HG03558 (cell line): Measurements from ENCODE around the gene IL3.

Experiments
- ATAC-seq: cut with Tn5 transposase; IDR thresholded peaks from one replicate; pipeline ENCODE4 v1.9.1; 2021; ENCODE audit warnings: moderate number of reproducible peaks; ENCODE audit not compliant: unreplicated experiment; ENCODE audit errors: extremely low read depth

Gene IL3

DNA sequence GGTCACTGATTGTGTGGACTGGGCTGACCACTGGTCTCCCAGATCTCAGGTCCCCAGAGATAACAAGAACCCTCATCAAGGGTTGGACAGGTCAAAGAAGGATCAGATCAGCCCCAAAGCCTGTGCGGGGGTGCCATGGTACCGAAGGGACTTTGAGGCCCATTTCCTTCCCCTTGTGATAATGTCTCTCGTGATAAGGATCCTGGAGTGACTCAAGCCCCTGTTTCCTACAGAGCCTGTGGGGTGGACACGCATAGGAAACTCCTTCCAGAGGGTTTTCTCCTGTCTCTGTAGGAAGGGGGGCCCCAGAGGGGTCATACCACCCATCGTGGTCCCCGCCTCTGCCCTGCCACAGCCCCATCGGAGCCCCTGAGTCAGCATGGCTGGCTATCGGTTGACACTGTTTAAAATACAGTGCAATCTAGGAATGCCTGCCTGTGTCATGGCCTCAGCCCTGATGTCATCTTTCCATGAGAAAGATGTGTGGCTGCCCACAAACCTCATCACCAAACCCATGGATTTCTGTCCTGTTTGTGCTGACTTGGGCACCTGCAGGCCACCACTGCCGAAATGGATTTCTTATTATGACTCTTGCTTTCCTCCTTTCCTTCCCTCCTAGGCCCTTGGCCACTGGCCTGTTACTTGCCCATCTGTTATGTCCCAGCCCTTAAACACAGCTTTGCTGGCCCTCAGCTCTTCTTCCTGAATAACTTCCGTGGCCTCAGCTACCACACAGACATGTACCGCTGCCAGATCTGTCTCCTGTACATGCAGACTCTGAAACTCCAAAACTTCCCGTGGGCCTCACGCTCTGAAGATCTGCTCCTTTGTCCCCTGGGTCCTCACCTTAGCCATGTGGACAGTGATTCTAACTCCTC lies 10.2 kb downstream of the IL3 start:
- ATAC-seq = no peak

DNA sequence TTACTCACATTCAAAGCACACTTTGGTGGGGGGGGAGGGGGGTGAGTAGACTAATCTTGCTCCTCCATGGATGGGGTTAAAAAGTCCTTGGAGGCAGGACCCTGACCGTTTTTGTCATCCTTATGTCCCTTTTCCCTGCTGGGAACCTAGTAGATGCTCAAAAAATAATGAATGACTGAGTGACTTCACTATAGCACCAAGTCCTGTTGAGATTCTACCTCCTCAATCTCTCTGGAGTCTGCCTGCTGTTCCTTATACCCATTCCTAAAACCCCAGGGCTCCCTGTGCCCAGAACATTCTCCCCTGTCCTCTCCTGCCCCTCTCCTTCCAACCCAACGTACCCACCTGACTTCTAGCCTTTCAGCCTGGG lies 10.9 kb downstream of the IL3 start:
- ATAC-seq = no peak

DNA sequence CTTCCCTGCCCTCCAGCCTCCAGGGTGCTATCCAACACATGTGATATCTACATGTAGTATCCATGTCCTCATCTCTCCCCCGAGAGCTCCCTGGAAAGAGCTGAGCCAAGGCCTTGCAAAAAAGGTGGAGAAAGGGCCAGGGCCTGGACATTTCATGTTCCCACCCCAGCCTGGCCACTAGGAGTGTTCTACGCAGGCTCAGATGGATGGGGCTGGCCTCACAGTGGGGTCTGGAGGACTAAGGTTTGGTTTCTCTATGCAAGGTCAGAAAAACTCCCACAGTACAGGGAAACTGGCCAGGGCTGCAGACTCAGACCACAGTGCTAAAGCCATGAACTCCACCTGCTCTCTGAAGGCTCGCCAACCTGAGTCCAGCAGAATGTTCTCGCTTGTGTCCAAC lies 11.6 kb downstream of the IL3 start:
- no peak for ATAC-seq

DNA sequence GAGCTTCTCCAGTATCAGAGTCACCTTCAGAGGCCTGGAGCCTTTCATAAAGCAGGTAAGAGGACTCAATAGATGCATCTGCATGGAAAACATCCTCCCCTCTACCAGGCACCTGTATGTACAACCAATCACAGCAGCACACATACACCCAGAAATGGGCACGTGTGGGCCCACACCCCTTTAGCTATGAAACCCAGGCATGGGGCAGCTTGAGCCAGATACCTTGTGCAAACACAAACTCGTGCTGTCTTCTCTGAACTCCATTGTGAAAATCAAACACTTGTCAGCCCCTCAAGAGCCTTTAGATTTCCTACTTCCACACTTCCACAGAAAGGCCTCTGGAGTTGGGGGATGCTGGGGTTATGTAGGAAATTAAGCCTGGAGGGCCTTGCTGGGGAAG lies 12.1 kb downstream of the IL3 start:
- no peak for ATAC-seq

DNA sequence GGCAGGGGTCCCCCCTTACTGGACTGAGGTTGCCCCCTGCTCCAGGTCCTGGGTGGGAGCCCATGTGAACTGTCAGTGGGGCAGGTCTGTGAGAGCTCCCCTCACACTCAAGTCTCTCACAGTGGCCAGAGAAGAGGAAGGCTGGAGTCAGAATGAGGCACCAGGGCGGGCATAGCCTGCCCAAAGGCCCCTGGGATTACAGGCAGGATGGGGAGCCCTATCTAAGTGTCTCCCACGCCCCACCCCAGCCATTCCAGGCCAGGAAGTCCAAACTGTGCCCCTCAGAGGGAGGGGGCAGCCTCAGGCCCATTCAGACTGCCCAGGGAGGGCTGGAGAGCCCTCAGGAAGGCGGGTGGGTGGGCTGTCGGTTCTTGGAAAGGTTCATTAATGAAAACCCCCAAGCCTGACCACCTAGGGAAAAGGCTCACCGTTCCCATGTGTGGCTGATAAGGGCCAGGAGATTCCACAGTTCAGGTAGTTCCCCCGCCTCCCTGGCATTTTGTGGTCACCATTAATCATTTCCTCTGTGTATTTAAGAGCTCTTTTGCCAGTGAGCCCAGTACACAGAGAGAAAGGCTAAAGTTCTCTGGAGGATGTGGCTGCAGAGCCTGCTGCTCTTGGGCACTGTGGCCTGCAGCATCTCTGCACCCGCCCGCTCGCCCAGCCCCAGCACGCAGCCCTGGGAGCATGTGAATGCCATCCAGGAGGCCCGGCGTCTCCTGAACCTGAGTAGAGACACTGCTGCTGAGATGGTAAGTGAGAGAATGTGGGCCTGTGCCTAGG lies 13.0 kb downstream of the IL3 start, which contains the start of gene CSF2:
TSS of gene CSF2 (plus strand) at position 559 of the 783 bp plus-strand sequence. CDS start at position 594, 35 bp downstream.
- no peak for ATAC-seq

DNA sequence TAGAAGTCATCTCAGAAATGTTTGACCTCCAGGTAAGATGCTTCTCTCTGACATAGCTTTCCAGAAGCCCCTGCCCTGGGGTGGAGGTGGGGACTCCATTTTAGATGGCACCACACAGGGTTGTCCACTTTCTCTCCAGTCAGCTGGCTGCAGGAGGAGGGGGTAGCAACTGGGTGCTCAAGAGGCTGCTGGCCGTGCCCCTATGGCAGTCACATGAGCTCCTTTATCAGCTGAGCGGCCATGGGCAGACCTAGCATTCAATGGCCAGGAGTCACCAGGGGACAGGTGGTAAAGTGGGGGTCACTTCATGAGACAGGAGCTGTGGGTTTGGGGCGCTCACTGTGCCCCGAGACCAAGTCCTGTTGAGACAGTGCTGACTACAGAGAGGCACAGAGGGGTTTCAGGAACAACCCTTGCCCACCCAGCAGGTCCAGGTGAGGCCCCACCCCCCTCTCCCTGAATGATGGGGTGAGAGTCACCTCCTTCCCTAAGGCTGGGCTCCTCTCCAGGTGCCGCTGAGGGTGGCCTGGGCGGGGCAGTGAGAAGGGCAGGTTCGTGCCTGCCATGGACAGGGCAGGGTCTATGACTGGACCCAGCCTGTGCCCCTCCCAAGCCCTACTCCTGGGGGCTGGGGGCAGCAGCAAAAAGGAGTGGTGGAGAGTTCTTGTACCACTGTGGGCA lies 13.8 kb downstream of the IL3 start:
- ATAC-seq = no peak

DNA sequence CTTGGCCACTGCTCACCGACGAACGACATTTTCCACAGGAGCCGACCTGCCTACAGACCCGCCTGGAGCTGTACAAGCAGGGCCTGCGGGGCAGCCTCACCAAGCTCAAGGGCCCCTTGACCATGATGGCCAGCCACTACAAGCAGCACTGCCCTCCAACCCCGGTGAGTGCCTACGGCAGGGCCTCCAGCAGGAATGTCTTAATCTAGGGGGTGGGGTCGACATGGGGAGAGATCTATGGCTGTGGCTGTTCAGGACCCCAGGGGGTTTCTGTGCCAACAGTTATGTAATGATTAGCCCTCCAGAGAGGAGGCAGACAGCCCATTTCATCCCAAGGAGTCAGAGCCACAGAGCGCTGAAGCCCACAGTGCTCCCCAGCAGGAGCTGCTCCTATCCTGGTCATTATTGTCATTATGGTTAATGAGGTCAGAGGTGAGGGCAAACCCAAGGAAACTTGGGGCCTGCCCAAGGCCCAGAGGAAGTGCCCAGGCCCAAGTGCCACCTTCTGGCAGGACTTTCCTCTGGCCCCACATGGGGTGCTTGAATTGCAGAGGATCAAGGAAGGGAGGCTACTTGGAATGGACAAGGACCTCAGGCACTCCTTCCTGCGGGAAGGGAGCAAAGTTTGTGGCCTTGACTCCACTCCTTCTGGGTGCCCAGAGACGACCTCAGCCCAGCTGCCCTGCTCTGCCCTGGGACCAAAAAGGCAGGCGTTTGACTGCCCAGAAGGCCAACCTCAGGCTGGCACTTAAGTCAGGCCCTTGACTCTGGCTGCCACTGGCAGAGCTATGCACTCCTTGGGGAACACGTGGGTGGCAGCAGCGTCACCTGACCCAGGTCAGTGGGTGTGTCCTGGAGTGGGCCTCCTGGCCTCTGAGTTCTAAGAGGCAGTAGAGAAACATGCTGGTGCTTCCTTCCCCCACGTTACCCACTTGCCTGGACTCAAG lies 14.6 kb downstream of the IL3 start:
- ATAC-seq = no peak

DNA sequence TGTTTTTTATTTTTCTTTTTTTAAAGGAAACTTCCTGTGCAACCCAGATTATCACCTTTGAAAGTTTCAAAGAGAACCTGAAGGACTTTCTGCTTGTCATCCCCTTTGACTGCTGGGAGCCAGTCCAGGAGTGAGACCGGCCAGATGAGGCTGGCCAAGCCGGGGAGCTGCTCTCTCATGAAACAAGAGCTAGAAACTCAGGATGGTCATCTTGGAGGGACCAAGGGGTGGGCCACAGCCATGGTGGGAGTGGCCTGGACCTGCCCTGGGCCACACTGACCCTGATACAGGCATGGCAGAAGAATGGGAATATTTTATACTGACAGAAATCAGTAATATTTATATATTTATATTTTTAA lies 15.2 kb downstream of the IL3 start:
- ATAC-seq = no peak

DNA sequence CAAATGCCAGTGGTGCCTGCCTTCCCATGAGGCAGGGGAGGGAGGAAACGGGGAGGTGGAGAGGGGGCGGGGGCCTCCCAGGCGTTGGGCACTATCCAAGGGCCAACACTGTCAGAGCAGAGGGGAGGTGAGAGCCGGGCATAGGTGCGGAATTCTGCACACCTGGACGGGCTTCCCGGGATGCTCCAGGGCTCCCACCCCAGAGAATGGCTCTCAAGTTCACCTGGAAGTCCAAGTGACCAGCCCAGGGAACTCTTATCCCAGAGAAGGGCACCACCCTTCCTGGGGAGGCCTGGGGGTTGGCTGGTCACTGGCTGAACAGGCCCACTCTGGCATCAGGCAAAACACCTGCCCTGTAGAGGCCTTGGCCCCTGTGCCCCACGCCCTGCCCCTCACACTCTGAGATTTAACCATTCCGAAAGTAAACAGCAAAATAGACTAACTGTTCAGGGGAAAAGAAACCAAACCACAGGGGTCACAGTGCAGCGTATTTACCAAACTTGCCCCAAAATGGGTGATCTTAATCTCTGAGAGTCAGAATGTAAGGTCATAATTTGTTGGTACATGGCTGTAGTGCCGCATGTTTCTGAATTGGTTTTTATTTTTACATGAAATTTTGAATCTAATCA lies 15.9 kb downstream of the IL3 start:
- ATAC-seq = no peak

DNA sequence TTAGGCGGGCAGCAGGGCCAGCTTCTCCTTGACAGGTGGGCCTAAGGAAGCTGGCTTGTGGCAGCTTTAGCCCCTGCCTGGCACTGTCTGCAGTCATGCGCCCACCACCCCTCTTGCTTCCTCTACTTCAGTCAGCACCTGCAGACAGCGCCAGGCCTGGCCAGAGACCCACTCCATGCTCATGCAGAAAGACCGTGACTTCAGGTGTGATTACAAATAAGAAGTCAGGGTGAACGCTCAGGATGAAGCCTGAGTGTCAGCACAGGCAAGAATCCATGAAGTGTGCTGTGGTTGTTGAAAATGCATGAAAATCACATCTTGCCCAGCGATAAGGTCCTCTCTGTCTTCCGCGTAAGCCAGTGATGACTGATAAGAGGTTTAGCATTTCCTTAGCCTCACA lies 16.5 kb downstream of the IL3 start:
- ATAC-seq = no peak

DNA sequence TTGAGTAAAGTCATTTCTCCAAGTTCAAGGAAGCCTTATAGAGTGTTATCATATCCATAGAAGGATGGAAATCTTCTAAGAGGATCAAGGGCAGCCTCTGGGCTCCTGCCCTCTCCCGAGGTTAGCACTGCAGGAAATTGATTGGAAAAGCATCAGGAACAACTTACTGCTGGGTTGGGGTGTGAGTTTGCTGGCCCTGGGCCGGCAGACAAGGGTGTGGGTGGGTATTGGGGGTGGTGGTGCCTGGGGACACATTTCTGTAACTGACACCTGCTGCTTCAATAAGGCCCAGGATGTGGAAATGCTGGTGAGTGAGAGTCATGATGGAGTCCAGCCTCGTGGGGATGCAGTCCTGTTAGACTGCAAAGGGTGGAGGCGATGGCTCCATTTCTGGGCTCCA lies 18.6 kb downstream of the IL3 start:
- ATAC-seq = no peak

DNA sequence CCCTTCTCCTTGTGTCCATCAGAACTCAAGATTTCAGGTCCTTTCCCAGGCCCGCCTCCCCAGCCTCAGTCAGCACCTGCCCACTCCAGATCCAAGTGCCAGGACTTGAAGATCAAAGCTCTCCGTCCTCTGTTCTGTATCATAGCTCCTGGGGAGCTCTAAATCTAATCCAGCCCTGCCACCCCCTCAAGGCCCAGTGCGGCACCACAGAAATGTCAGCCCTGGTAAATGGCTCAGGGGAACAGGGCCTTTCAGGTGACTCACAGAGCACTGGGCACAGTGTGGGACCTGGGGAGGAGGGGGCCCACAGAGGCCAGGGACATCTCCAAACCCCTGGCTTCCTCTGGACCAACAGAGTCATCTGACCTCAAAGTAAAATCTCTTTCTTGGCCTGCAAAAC lies 19.2 kb downstream of the IL3 start:
- no peak for ATAC-seq

DNA sequence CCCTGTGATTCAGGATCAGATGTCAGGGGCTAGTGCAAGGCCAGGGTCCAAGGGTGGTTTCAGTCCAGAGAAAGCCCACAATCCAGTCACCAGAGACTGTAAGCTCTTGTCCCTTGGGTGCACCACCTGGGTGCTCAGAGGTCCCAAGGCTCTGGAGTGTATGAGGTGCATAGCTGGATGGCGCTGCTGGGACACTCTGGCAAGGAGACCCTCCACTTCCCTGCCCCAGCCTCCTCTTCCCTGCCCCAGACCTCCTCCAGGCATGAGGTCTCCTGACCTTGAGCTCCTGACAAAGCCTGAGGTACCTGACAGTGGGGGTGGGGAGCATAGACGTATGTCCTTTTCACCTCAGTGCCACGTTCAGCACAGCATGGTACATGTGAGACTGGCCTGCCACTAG lies 20.1 kb downstream of the IL3 start:
- ATAC-seq = no peak

DNA sequence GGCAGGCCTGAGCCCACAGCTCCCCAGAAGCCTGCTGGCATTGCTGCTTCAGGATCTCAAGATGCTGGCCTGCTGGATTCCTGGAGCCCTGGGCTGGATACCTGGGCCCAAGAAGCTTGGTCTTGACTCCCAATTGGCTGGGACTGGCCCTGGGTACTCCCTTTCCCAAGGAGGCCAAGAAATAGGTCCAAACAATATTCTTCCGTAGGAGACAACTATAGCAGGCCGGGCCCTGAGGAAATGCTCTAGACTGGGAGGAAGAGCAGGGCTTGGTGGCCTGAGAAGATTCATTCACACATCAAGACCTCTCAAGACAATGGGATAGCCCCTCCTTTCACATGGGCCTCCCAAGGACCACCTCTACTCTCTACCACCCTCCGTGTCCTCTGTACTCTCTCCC lies 21.0 kb downstream of the IL3 start:
- ATAC-seq = no peak

DNA sequence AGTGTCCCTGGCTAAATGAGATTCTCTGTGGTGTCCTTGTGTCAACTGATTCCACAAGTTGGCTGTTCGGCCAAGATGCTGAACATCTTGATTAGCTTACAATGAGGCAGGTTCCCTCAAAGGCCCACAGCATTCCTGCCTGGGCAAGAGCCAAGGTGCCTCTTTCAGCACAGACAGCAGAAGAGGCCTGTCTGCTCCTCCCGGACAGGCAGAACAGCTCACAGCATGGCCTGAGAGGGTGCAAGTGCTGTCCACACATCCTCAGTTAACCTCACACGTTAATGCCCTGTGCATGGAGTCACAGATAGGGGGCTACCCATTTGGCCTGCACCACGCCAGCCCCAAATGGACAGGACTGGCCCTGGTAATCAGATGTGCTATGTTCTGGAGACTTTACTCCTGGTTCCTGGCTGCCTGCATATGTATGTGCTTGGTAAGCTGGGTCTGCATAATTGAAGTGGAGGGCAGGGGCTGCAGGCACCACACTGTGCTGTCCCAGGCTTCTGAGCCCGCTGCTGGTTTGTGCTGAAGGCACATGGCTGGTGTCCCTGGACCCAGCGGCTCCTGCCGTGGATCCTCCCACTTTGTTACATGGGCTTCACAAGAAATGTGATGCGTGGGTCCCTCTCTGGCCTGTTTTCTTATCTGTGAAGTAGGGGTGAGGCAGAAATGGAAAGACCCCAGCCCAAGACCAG lies 22.0 kb downstream of the IL3 start:
- no peak for ATAC-seq

DNA sequence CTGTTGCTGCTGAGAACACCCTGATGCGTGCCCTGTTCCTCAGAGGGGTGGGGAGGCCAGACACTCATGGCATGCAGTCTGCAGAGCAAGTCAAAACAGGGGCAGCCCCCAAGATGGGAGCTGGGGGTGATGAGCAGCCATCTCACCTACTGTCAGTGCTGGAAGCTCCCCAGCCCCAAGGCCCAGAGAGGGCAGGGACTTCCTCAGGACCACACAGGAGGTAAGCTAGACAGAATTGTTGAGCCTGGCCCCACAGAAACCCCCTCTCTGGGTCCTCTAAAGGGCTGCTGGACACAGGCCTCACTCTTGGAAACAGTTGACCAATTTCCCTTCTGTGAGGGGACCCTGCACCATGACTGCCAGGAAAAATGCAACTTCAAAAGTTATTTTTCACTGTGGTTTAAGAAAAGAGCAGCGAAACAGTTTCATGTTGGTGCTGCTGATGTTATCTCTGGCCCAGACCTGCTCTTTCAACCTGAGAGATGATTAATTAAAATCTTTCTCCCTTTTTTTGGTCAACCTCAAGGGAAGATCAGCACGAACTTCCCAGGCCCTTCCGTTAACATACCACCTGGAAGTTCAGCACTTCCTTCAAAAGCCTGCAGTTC lies 22.7 kb downstream of the IL3 start:
- ATAC-seq = no peak

DNA sequence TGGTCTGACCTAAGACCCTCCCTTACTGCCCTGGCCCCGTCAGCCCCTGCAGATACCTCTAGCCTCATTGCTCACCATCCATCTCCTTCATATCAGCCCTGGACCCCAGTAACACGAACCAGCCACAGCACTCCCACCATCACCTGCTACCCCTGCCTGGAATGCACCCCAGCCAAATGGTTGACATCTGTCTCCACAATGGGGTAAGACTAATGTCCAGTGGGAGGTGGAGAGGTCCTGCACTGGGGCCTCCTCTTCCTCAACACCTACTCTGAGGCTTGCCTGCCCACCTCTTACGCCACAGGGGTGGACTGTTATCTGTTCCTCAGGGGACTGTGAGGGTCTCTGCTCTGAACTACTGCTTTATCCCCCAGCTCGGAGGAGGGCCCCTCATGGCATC lies 25.2 kb downstream of the IL3 start:
- ATAC-seq = no peak

DNA sequence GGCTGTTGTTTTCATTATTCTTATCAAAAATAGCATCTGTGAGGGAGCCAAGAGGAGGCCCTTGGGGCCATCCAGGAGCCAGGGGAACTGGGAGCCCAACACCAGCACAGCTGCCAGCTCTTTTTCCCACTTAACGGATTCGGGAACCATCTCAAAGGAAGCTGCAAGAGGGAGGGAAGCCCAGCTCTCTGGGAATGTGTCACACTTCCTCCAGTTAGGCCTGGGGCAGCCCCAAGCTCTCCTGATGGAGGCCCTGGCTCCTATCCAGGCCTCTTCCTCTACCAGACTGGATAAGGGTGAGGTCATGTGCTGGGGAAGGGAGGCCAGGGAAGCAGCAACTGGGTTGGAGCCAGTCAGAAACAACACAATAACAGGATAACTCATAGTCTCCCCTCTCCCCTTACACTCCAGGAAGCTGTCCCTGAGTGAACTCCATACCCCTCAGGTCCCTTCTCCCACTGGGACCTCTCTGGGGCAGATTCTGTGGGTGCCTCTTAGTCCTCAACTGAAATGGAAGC lies 25.9 kb downstream of the IL3 start:
- ATAC-seq = no peak
